ENCODE results near the gene LRP1. TPM values are rescaled to one million over a fixed set of nuclear protein-coding genes. Genes with fewer than 3 reads are reported as not detected.

The LRP1 gene
- total RNA-seq, 1 experiment from 2014 or later, result 9.0 TPM

DNA sequence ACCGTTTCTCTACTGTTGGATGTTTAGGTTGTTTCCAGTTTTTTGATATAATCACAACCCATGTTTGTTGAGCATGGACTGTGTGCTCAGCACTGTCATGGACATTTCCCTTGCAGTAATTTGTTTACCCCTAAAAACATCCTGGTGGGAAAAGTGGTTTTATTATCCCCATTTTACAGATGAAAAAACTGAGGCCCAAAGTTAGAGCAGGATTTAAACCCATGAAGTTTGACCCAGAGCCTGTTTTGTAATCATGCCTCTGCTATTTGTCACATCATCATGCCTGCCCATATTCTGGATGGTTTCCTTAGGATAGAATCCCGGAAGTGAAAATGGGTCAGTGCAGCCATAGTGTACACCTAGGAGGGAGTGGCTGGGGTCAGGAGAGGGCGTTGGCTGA is 36.2 kb downstream of the LRP1 start:
- Histone ChIP-seq H3K9me3 (ENCODE audit: control insufficient read depth, insufficient read depth, low read depth, low read length) (no peaks in the 10 kb centered on the region), H3K4me1 (ENCODE audit: control insufficient read depth, insufficient read depth, low read length) (no peaks in the 10 kb centered on the region; the same call in 1 of the 2 replicates), H3K36me3 (ENCODE audit: control insufficient read depth, insufficient read depth, low read length) (no peaks in the 10 kb centered on the region), H3K4me3 (ENCODE audit: low read depth in 2 of 2, low read length in 2 of 2) (no peak overlapping the region), H3K27me3 (ENCODE audit: control insufficient read depth, insufficient read depth, low read length) (no peaks in the 10 kb centered on the region), H3K27ac (ENCODE audit: low read length) (no peak overlapping the region)
- DNase-seq (ENCODE audit: low read depth, low spot score) (no peak), ATAC-seq (no peak)
- TF ChIP-seq, protein P1, sequence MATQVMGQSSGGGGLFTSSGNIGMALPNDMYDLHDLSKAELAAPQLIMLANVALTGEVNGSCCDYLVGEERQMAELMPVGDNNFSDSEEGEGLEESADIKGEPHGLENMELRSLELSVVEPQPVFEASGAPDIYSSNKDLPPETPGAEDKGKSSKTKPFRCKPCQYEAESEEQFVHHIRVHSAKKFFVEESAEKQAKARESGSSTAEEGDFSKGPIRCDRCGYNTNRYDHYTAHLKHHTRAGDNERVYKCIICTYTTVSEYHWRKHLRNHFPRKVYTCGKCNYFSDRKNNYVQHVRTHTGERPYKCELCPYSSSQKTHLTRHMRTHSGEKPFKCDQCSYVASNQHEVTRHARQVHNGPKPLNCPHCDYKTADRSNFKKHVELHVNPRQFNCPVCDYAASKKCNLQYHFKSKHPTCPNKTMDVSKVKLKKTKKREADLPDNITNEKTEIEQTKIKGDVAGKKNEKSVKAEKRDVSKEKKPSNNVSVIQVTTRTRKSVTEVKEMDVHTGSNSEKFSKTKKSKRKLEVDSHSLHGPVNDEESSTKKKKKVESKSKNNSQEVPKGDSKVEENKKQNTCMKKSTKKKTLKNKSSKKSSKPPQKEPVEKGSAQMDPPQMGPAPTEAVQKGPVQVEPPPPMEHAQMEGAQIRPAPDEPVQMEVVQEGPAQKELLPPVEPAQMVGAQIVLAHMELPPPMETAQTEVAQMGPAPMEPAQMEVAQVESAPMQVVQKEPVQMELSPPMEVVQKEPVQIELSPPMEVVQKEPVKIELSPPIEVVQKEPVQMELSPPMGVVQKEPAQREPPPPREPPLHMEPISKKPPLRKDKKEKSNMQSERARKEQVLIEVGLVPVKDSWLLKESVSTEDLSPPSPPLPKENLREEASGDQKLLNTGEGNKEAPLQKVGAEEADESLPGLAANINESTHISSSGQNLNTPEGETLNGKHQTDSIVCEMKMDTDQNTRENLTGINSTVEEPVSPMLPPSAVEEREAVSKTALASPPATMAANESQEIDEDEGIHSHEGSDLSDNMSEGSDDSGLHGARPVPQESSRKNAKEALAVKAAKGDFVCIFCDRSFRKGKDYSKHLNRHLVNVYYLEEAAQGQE (IDR thresholded peaks at IDR 0.05; ENCODE audit: insufficient read depth in 1 of 2, low read depth in 2 of 2, low read length in 1 of 2), result no peak
- TF ChIP-seq, protein P2, sequence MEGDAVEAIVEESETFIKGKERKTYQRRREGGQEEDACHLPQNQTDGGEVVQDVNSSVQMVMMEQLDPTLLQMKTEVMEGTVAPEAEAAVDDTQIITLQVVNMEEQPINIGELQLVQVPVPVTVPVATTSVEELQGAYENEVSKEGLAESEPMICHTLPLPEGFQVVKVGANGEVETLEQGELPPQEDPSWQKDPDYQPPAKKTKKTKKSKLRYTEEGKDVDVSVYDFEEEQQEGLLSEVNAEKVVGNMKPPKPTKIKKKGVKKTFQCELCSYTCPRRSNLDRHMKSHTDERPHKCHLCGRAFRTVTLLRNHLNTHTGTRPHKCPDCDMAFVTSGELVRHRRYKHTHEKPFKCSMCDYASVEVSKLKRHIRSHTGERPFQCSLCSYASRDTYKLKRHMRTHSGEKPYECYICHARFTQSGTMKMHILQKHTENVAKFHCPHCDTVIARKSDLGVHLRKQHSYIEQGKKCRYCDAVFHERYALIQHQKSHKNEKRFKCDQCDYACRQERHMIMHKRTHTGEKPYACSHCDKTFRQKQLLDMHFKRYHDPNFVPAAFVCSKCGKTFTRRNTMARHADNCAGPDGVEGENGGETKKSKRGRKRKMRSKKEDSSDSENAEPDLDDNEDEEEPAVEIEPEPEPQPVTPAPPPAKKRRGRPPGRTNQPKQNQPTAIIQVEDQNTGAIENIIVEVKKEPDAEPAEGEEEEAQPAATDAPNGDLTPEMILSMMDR (IDR thresholded peaks at IDR 0.05), result no peak
- TF ChIP-seq TCF7L2 (IDR thresholded peaks at IDR 0.05; ENCODE audit: low read depth, low read length), result no peak
- no peak for TF ChIP-seq SIN3A (IDR thresholded peaks at IDR 0.05; ENCODE audit: borderline replicate concordance, insufficient read depth, low read depth, low read length)
- no peak for TF ChIP-seq POLR2AphosphoS5 (IDR thresholded peaks at IDR 0.05; ENCODE audit: low read depth, low read length)
- intact Hi-C loops (cut with micrococcal nuclease; ENCODE audit: unreplicated experiment) (no loop called here), in situ Hi-C loops (cut with HindIII; ENCODE audit: low pct_unique_long_range_greater_than_20kb, low sequenced_read_pairs) (no loop called here)
- no TSS peak for BruUV-seq (replicated peaks)
- ChIA-PET CTCF (no interaction called here), POLR2A (no interaction called here)

DNA sequence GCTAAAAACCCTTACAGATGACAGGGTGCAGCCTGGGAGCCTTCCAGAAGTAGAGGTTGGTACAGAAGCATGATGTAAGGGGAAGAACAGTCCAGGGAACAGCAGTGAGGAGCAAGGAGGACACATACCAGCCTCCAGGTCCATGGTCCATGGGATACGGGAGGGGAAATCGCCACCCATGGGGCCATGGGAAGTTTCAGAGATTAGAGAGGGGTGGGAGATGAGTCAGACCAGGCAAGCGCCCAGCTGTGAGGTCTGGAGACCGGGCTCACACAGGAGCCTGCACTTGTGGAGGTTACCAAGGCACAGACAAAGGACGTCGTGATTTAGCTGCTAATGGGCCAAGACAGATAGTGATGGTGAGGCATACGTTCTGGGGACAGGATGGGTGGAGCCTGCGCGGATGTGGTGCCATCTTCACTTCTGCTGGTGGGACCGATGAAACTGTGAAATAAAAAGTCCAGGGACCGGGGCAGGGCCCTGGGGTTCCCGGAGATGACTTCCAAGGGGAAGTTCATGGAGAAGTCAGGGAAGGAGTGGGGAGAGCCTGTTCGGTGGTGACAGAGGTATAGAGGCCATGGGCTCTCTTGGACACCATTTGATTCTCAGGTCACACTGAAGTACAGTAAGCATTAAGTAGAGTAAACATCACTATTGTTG is 36.8 kb downstream of the LRP1 start:
- Histone ChIP-seq H3K36me3 (ENCODE audit: control insufficient read depth, insufficient read depth, low read length) (no peaks in the 10 kb centered on the region), H3K4me3 (ENCODE audit: low read depth in 2 of 2, low read length in 2 of 2) (no peak overlapping the region), H3K27me3 (ENCODE audit: control insufficient read depth, insufficient read depth, low read length) (no peaks in the 10 kb centered on the region), H3K4me1 (ENCODE audit: control insufficient read depth, insufficient read depth, low read length) (no peaks in the 10 kb centered on the region; the same call in 1 of the 2 replicates), H3K27ac (ENCODE audit: low read length) (no peak overlapping the region), H3K9me3 (ENCODE audit: control insufficient read depth, insufficient read depth, low read depth, low read length) (no peaks in the 10 kb centered on the region)
- ATAC-seq (no peak), DNase-seq (ENCODE audit: low read depth, low spot score) (no peak)
- no TSS peak for BruUV-seq (replicated peaks)
- ChIA-PET CTCF (interaction anchor here (0.6 kb wide), 1 partner anchor 14 kb away, joined by 3 read pairs; no protein-coding TSS in a partner anchor), POLR2A (no interaction called here)
- in situ Hi-C loops (cut with HindIII; ENCODE audit: low pct_unique_long_range_greater_than_20kb, low sequenced_read_pairs), result no loop called here
- no peak for TF ChIP-seq TCF7L2 (IDR thresholded peaks at IDR 0.05; ENCODE audit: low read depth, low read length)
- TF ChIP-seq SIN3A (IDR thresholded peaks at IDR 0.05; ENCODE audit: borderline replicate concordance, insufficient read depth, low read depth, low read length), result no peak
- no peak for TF ChIP-seq POLR2AphosphoS5 (IDR thresholded peaks at IDR 0.05; ENCODE audit: low read depth, low read length)
- intact Hi-C loops (cut with micrococcal nuclease; ENCODE audit: unreplicated experiment), result no loop called here

DNA sequence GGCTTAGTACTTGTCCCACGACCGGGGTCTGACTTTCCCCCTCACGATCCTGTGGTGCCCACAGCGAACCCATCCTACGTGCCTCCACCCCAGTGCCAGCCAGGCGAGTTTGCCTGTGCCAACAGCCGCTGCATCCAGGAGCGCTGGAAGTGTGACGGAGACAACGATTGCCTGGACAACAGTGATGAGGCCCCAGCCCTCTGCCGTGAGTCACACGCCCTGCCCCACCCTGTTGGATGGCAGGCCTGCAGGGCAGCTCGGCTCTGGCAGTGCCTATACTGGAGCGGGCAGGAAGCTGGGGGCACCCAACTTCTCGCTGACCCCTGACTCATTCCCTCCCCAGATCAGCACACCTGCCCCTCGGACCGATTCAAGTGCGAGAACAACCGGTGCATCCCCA is 37.5 kb downstream of the LRP1 start:
- no peak for TF ChIP-seq POLR2AphosphoS5 (IDR thresholded peaks at IDR 0.05; ENCODE audit: low read depth, low read length)
- TF ChIP-seq, protein P1 (IDR thresholded peaks at IDR 0.05; ENCODE audit: insufficient read depth in 1 of 2, low read depth in 2 of 2, low read length in 1 of 2), result no peak
- no peak for TF ChIP-seq TCF7L2 (IDR thresholded peaks at IDR 0.05; ENCODE audit: low read depth, low read length)
- TF ChIP-seq SIN3A (IDR thresholded peaks at IDR 0.05; ENCODE audit: borderline replicate concordance, insufficient read depth, low read depth, low read length), result no peak
- TF ChIP-seq, protein P2 (IDR thresholded peaks at IDR 0.05), result no peak
- no peak for DNase-seq (ENCODE audit: low read depth, low spot score)
- H3K4me3 ChIP-seq (ENCODE audit: low read depth in 2 of 2, low read length in 2 of 2), result no peak overlapping the region
- ChIA-PET CTCF (interaction anchor here (0.6 kb wide), 2 partner anchors 14 to 482 kb away, joined by 3 read pairs; no protein-coding TSS in a partner anchor), POLR2A (no interaction called here)
- H3K27me3 ChIP-seq (ENCODE audit: control insufficient read depth, insufficient read depth, low read length), result no peaks in the 10 kb centered on the region
- in situ Hi-C loops (cut with HindIII; ENCODE audit: low pct_unique_long_range_greater_than_20kb, low sequenced_read_pairs) (no loop called here), intact Hi-C loops (cut with micrococcal nuclease; ENCODE audit: unreplicated experiment) (no loop called here)
- H3K9me3 ChIP-seq (ENCODE audit: control insufficient read depth, insufficient read depth, low read depth, low read length), result no peaks in the 10 kb centered on the region
- ATAC-seq, result no peak
- H3K36me3 ChIP-seq (ENCODE audit: control insufficient read depth, insufficient read depth, low read length), result no peaks in the 10 kb centered on the region
- H3K27ac ChIP-seq (ENCODE audit: low read length), result no peak overlapping the region
- no TSS peak for BruUV-seq (replicated peaks)
- no peaks in the 10 kb centered on the region; the same call in 1 of the 2 replicates for H3K4me1 ChIP-seq (ENCODE audit: control insufficient read depth, insufficient read depth, low read length)
